ENCODE measurements around the gene BST2.

Gene BST2, protein sequence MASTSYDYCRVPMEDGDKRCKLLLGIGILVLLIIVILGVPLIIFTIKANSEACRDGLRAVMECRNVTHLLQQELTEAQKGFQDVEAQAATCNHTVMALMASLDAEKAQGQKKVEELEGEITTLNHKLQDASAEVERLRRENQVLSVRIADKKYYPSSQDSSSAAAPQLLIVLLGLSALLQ

DNA sequence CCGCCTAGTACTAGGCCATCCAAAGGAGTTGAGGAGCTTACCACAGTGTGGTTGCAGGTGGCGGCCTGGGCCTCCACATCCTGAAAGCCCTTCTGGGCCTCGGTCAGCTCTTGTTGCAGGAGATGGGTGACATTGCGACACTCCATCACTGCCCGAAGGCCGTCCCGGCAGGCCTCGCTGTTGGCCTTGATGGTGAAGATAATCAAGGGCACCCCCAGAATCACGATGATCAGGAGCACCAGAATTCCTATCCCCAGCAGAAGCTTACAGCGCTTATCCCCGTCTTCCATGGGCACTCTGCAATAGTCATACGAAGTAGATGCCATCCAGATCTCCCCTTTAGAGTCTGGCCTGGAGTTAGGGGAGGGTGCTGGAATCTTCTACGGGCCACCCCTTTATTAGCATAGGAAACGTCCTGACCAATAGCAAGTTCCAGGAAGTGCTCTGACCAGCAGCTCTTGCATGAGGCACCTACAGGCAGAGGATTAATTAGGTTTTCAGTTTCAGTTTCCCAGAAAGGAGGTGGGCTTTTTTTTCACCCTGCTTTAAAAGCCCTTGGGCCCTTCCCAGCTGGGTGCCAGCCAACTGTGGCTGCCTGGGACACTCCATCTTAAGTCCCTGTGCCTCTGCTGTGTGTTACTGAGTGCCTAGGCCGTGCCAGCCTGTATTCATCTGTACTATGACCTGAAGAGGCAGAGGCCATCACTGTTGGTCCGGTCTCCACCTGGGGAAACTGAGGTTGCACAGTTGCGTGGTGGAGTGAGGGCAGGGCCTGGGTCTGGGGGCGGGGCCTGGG is at the start of gene BST2:
Gene BST2, minus strand, starts transcription at position 381 of the 796 bp plus-strand sequence. Its CDS starts 55 bp downstream, at position 326.
- DNase-seq: peak; percentile 71

DNA sequence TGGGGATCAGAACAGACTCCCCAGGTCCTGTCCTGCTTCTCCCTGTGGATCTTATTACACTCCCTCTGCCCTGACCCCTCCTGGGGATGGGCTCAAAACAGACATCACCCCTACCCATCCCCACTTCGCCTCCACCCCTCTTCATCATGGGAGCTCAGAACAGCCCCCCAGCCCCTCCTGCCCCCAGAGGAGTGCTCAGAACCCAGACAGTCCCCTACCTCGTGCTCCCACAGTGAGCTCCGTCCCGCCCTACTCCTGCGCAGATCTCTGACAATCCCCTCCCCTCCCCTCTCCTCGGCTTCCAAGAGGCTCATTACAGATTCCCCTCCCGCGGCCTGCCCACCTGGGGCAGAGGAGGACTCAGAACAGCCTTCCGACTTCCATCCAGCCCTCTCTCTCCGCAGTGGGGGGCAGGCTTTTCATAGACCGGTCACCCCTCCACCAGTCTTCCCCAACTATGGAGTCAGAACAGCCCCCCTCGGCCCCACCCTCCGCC is 49.2 kb upstream of the BST2 start:
- no peak for DNase-seq

DNA sequence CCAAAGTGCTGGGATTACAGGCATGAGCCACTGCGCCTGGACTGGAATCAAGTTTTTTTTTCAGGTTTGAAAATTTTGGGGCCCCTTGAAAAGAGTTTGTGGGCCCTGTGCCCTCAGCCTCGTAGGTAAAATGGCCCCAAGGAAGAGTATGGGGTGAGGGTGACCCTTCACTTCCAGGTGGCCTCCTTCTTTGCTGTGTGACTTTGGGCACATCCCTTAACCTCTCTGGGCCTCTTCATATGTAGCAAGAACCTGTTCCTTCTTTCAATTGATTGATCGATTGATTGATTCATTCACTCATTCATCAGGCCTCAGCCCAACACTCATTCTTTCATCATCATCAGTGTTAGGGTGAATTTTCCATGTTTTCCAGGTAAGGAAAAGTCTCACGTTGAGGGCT is 46.4 kb upstream of the BST2 start:
- DNase-seq: no peak

DNA sequence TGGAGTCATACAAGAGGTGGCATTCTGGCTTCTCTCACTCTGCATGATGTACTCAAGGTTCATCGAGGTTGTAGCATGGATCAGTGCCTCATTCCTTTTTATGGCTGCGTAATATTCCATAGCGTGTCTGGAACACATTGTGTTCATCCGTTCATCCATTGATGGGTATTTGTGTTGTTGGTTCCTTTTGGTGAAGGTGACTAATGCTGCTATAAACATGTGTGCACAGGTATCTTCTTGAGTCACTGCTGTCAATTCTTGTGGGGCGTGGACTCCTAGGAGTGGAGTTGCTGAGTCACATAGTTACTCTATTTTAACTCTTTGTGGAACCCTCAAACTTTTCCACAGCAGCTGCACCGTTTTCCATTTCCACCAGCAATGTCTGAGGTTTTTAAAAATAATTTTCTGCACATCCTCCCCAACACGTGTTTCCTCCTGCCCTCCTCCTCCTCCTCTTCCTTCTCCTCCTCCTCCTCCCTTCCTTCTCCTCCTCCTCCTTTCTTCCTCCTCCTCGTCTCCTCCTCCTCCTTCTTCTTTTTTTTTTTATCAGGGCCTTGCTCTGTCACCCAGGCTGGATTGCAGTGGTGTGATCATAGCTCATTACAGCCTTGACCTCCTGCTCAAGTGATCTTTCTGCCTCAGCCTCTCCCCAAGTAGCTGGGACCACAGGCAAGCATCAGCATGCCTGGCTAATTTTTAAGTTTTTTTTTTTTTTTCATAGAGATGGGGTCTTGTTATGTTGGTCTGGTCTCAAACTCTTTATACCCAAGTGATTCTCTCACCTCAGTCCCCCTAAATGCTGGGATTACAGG is 45.0 kb upstream of the BST2 start:
- peak; percentile 59 for DNase-seq

DNA sequence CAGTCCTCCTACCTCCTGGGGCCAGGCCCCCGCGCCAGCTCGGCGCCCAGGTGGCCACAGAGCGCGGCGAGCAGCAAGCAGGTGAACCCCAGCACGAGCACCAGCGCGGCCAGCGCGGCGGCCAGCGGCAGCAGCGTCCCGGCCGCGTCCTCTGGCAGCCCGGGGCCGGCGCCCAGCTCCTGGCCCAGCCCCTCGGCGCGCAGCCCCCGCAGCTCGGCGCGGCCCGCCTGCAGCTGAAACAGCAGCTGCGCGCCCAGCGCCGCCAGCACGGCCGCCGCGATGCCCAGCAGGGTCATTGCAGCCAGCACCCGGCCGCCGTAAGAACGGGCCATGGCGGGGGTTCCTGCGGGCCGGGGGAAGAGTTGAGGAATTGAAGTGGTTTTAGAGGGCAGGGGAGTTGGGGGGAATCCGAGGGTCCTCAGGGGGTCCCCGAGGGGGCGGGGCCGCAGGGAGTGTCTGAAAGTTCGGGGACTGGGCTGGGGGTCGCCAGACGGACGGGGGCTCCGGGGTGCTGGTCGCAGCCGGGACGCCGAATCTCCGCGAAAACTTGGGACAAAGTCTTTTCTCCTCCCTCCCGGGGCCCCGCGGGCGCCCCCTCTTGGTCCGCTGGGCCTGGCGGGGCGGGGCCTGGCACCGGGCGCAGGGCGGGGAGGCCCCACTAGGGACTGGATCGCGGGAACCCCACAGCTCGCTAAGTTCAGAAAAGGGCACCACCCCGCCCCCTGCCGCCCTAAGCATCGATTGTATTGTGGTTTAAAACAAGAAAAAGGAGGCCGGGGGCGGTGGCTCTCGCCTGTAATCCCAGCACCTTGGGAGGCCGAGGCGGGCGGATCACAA is 42.9 kb upstream of the BST2 start, which contains the start of gene TMEM221:
Gene TMEM221, minus strand, starts transcription at position 538 of the 837 bp plus-strand sequence. Its CDS starts 206 bp downstream, at position 332.
- DNase-seq: peak; percentile 75

DNA sequence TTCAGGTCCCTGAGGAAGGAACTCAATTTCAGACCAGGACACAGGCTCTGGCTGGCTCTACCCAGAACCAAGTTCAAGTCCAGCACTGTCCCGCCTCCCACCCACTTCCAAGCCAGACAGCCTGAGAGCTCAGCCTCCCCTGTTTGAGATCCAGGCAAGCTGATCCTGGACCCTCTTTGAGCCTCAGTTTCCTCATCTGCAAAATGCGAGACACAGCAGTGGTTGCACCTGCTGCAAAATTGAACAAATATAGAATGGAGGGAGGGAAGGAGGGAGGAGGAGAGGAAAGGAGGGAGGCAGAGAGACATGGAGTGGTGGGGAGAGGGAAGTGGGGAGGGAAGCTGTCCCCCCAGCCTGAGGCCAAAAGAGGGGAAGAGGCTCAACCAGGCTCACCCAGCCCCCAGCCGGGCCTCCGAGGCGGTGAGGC is 42.3 kb upstream of the BST2 start:
- DNase-seq: no peak

DNA sequence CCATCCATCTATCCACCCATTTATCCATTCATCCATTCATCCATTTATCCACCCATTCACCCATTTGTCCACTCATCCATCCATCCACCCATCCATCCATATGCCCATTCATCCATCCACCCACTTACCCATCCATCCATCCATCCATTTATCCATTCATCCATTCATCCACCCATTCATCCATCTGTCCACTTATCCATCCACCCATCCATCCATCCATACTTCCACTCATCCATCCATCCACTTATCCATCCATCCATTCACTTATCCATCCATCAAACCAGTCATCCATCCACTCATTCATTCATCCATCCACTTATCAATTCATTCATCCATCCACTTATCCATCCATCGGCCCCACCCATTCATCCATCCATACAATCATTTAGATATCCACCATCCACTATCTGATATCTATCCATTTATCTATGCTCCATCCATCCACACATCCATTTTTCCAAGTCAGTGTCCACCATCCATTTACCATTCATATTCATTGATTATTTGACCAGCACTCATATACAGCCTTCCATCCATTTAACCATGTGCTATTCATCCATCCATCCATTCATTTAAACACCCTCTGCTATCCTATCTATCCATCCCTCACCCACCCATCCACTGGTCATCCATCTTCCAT is 40.2 kb upstream of the BST2 start:
- DNase-seq: no peak

DNA sequence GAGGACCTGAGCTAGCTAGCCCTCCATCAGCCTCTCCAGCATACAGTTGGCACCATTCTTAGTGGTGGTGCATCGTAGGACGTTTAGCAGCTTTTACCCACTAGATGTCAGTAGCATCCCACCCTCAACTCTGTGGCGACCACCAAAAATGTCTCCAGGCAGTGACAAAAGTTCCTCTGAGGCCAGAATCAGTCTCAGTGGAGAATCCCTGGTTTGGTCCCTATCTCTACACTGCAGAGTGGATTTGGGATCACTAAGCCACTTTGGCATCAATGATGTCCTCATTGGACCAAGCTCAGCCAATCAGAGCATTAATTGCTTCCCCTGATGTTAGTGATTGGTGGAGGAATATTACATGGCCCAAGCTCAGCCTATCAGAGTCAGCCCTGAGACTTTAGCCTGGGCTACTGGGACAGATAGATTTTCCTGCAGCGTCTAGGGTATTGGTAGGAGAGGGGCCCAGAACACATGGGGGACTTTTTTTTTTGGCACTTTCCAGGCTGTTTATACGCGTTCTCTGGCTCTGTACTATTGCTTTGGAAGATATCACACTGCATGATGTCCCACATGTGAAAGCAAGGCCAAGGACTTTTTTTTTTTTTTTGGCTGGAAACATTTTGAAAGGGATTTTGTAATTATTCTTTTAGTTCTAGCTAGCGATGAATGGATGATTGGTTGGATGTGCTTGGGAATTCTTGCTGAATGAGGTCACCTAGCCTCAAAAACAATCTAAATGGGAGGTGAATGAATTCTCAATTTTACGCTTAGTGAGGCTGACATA is 36.0 kb upstream of the BST2 start:
- DNase-seq: peak; percentile 48

DNA sequence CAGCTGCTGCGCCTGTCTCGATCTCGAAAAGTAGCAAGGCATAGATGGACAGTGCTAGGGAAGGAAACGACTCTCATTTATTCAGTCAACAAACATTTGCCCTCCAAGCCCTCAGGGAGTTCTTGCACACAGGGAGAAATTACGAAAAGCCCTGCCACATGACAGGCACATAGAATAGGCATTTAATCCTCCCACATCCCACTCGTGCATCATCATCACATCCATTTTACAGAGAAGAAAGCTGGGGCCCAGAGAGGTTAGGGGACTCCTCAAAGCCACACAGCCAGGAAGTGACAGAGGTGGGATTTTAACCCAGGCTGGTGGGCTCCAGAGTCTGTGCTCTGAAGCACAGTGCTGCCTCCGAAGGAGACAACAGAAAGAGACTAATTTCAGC is 31.4 kb upstream of the BST2 start:
- DNase-seq: no peak

DNA sequence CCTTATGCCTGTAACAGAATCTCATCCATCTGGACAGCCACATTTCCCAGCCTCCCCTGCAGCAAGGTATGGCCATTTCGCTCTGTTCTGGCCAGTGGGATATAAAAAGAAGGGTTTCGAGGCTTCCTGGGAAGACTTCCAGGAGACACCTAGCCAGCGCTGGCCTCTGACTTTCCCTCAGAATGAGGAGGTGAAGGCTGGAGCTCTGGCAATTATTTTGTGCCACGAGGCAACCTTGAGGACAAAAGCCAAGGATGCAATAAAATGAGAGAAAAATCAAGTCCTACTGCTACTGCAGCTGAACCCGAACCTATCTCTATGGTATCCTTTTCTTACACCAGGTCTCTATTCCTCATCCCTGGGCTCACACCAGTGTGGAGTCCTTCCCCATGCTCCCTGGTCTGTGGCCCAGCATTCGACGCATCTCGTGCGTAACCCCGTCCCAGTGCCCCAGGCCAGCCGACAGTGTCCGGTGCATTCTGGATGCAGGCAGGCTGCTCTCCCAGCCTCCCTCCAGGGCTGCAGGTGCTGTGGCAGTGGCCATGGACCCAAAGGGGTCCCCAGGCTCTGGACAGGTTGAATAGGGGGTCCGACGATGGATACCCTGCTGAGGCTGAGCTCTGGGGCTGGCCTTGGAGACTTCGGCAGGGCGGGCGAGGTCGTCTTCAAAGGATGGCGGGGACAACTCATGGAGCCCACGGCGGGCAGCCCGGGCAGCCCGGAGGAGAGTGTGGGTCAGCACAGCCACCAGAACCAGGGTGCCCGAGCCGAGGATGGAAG is 30.9 kb upstream of the BST2 start:
- no peak for DNase-seq

DNA sequence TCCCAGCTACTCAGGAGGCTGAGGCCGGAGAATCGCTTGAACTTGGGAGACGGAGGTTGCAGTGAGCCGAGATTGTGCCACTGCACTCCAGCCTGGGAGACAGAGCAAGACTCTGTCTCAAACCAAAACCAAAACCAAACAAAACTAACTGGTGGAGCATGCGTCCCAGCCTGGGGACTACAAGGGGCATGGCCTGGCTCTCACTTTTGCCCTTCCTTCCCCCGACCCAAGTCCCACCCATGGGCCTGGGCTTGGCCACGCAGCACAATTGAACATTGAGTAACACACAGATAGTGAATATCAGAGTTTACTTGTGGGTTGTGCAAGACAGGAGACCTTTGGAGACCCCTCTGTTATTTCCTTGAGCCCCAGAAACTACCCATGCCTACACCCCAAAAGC is 29.8 kb upstream of the BST2 start:
- DNase-seq: no peak

DNA sequence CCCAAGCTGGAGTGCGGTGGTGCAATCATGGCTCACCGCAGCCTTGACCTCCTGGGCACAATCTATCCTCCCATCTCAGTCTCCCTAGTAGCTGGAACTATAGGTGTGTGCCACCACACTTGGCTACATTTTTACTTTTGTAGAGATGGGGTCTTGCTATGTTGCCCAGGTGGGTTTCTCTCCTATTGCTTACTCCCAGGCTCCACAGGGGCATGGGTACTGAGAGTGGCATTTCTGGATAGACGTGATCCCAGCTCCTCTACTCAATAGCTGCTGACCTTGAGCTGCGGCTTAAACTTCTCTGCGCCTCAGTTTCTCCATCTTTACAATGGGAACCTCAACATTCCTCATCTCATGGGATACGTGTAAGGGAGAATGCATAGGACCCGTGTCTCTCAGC is 26.0 kb upstream of the BST2 start:
- no peak for DNase-seq

DNA sequence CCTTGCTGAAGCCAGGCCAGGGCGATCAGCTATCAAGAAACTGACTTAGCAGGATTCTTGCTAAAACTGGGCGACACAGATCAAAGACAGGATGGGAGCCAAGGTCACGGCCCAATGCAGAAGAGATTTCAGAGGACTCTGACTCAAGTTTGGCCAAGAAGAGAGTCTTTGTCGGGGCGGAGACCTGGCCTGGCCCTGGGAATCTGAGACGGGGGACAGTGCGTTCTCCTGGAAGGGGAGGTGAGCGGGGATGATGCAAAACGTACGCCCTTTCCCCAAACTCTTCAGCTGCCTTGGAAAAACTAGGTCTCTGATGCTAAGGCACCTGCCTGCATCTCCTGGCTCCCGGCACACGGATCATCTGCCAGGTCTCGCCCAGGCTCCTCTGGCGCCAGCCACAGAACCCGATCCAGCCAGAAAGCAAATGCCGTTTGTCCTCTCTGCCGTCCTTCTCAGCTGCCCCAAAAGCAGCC is 24.2 kb upstream of the BST2 start:
- DNase-seq: no peak

DNA sequence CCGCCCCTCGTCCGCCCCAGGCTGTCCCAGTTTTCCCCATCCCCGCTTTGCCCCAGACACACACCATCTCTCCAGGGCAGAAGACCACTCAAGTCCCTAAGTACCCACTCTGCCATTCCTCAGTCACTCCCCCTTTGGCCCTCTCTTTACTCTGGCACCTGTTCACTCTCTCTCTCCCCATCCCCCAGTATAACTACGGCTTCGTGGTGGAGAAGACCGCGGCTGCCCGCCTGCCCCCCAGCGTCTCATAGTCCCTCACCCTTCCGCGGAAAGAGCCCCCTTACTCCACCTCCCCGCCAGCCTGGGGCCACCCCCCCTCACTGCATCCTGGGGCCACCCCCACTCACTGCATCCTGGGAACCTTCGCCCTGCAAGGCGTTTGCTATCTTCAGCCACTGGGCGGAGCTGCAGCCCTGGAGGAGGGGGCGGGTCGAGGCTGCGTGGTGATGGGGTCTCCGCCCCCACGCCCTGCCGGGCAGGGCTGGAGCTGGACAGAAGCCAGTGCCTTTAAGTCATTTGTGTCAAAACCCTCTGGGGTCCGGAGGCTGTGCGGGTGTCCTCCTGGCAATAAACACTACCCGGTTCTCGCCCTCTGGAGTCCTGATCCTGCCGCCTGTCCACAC is 19.4 kb upstream of the BST2 start:
- peak; percentile 61 for DNase-seq

DNA sequence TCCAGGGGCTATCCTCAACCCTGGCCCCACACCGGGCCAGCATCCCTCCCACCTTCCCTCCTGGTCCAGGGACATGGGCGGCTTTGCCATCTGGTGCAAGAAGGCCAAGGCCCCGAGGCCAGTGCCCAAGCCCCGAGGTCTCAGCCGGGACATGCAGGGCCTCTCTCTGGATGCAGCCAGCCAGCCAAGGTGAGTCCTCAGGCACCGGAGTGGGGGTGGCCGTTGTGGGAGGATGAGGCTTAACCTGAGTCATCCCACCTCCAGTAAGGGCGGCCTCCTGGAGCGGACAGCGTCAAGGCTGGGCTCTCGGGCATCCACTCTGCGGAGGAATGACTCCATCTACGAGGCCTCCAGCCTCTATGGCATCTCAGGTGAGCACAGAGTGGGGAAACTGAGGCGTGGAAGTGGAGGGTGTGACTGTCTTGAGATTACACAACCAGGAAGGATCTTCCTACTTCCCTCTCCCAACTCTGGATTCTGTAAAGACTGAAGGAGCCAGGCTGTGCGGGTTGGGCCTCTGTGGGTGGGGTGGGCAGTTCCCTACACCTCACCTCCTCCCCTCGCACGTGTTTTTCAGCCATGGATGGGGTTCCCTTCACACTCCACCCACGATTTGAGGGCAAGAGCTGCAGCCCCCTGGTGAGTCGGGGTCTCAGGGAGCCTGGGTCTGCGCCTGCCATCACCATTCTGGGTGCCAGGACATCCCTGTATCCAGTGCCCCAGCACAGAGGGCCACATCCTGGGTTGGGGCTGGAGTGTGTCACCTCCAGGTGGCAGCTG is 18.2 kb upstream of the BST2 start:
- no peak for DNase-seq

DNA sequence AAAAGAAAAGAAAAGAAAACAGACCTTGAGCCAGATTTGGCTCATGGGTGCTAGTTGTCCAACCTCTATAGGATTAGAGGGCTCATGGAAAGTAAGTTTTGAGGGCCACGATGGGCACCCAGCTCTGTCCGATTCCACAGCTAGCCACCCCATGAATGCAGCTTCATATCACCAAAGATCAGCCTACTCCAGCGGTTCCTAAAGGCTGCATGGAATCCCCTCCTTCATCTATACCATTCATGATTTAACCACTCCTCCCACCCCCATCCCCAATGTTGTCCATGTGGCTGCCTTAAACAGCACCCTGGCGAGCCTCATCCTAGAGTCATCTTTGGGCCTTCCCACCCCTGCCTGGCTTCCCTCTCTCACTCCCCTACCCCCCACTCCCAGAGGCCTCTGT is 16.5 kb upstream of the BST2 start:
- DNase-seq: no peak

DNA sequence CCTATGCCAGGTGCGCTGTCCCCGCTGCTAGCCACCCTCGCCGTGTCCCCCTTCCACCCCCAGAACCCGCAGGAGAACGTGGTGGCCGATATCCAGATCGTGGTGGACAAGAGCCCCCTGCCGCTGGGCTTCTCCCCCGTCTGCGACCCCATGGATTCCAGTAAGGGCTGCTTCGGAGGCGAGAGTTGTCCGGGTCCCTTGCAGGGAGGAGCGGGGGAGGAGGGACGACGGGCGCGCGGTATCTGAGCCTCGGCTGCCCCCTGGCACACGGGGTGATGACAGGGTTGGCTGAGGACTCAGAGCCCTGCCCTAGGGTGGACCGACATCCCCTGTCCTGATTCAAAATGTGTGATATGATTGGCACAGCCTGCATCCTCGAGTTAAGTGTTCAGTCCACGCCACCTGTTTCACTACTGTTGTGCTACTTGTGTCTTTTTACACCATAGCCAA is 15.1 kb upstream of the BST2 start:
- peak; percentile 59 for DNase-seq

DNA sequence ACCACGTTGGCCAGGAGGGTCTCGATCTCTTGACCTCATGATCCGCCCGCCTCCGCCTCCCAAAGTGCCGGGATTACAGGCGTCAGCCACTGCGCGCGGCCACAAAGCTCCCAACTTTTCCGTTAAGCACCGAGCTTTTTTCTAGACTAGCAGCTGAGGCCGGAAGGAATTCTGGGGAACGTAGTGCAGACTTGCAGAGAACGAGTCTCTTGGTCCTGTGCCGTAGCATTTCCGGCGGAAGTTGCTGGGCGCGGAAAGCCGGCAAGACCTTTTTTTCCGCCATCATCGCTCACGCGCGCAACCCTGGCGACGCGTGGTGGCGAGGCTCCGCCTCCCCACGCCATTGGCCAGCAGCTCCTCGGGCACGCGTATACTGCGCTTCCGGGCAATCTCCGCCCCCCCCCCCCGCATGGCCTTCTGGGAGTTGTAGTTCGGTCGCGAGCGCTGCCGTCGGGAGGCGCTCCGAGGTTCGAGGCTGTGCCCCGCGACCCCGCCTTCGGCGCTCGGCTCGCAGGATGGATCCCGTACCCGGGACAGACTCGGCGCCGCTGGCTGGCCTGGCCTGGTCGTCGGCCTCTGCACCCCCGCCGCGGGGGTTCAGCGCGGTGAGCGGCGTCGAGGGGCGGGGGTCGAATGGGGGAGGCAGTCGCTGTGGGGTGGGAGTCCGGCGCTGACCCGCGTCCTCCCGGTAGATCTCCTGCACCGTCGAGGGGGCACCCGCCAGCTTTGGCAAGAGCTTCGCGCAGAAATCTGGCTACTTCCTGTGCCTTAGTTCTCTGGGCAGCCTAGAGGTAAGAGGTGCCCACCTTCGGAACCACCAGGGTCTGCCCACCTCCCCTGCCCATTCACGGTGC is 14.4 kb upstream of the BST2 start, which contains the start of gene MVB12A:
Gene MVB12A, plus strand, starts transcription at position 427 of the 854 bp plus-strand sequence. Its CDS starts 89 bp downstream, at position 516.
- DNase-seq: peak; percentile 95
